BE2C (cell line): ENCODE results near the gene FLYWCH2.

Experiments used
- DNase-seq: peaks from one replicate; pipeline ENCODE4 v3.0.0-alpha.2; 2020
- H3K27me3 ChIP-seq: fragments of 250-450 bp; sonication (Bioruptor Pico); 2 replicates; pipeline ENCODE4 v1.5.1; 2020; ENCODE audit warnings: mild to moderate bottlenecking
- H3K36me3 ChIP-seq: fragments of 250-450 bp; sonication (Bioruptor Pico); 2 replicates; pipeline ENCODE4 v1.5.1; 2020; ENCODE audit warnings: mild to moderate bottlenecking
- H3K4me1 ChIP-seq: fragments of 250-450 bp; sonication (Bioruptor Pico); 2 replicates; pipeline ENCODE4 v1.5.1; 2020
- H3K4me3 ChIP-seq: 2 replicates; pipeline ENCODE4 v1.5.1; 2011; ENCODE audit warnings: low read depth, low read length
- H3K9me3 ChIP-seq: fragments of 250-450 bp; sonication (Bioruptor Pico); 2 replicates; pipeline ENCODE4 v1.5.1; 2020
- TF ChIP-seq, protein P1 (sequence below): IDR thresholded peaks from 2 replicates; pipeline ENCODE4 v1.5.1; 2012; ENCODE audit warnings: mild to moderate bottlenecking, low read depth, low read length

FLYWCH2 gene

DNA sequence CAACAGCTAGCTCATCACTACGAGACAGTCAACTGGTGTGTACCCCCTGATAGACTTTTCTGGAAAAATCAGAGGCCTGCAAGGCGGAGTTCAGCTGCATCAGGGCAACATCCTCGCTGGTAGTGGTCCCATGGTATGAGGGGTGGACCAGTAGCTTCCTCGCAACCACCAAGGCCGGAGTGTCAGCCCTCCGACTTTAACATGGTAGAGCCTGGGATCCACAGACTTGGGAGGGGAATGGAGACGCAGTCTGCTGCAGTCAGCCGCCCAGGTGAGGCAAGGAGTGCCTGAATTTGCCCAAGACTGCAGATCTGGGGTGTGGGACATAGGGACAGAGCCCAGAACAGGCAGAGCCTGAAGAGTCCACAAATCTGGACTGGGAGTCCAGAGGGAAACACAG is 39.5 kb upstream of the FLYWCH2 start:
- H3K4me1 ChIP-seq, result no peaks in the 10 kb centered on the region
- peaks cover 3% of the 10 kb centered on the region; the same call in 1 of the 2 replicates for H3K9me3 ChIP-seq
- TF ChIP-seq, protein P1, sequence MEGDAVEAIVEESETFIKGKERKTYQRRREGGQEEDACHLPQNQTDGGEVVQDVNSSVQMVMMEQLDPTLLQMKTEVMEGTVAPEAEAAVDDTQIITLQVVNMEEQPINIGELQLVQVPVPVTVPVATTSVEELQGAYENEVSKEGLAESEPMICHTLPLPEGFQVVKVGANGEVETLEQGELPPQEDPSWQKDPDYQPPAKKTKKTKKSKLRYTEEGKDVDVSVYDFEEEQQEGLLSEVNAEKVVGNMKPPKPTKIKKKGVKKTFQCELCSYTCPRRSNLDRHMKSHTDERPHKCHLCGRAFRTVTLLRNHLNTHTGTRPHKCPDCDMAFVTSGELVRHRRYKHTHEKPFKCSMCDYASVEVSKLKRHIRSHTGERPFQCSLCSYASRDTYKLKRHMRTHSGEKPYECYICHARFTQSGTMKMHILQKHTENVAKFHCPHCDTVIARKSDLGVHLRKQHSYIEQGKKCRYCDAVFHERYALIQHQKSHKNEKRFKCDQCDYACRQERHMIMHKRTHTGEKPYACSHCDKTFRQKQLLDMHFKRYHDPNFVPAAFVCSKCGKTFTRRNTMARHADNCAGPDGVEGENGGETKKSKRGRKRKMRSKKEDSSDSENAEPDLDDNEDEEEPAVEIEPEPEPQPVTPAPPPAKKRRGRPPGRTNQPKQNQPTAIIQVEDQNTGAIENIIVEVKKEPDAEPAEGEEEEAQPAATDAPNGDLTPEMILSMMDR, result no peak
- H3K4me3 ChIP-seq, result no peak overlapping the region
- DNase-seq, result no peak
- no peaks in the 10 kb centered on the region for H3K36me3 ChIP-seq
- H3K27me3 ChIP-seq, result no peaks in the 10 kb centered on the region

DNA sequence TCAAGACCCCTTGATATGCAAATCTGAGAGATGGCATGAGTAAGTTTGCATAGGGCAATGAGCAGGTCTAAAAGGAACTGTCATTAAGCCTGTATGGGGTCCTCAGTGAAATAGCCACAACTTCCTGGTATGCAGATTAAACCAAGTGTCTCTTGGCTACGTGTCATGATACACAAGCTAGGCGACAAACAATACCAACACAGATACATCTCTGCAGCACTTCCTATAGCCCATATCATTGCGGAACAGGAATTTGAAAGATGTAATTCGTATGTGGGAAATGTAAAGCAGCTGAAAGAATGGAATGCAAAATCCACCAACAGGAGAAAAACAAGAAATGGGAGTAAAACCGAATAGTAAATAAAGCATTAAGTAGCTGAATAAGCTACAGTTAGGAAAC is 37.9 kb upstream of the FLYWCH2 start:
- Histone ChIP-seq H3K27me3 (no peaks in the 10 kb centered on the region), H3K4me1 (no peaks in the 10 kb centered on the region), H3K36me3 (no peaks in the 10 kb centered on the region), H3K4me3 (no peak overlapping the region), H3K9me3 (peaks cover 3% of the 10 kb centered on the region; the same call in 1 of the 2 replicates)
- TF ChIP-seq, protein P1, result no peak
- DNase-seq, result no peak

DNA sequence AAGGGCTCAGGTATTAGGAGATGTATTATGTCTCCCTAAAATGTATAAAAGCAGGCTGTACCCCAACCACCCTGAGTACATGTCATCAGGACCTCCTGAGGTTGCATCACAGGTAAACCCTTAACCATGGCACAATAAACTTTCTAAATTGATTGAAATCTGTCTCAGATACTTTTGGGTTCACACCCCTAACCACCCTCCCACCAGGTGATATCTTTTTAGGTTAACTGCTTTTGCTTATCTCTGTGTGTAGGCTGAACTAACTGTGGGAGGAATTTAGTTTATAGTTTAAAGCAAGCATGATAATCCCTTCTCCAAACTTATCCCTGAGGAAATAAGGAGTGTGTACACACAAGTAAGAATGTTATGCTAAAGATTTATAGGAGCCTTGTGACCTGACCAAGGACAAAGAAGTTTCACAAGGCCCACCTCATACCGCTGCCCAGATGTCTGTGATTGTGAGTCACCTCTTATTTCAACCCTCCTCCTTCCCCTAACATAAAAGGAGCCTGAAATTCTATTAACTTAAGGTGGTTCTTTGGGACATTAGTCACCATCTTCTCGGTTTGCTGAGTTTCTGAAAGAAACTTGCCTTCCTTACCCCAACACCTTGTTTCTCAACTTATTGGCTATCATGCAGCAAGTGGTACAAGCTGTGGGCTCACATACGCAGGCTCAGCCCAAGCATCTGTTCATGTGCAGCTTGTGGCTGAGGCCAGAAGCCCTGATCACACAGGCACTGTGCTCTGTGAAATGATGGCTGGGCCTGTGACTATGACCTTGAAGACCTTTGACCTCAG is 36.3 kb upstream of the FLYWCH2 start:
- no peaks in the 10 kb centered on the region for H3K4me1 ChIP-seq
- H3K9me3 ChIP-seq, result peaks cover 3% of the 10 kb centered on the region; the same call in 1 of the 2 replicates
- no peak overlapping the region for H3K4me3 ChIP-seq
- TF ChIP-seq, protein P1, result no peak
- H3K27me3 ChIP-seq, result no peaks in the 10 kb centered on the region
- no peak for DNase-seq
- H3K36me3 ChIP-seq, result no peaks in the 10 kb centered on the region

DNA sequence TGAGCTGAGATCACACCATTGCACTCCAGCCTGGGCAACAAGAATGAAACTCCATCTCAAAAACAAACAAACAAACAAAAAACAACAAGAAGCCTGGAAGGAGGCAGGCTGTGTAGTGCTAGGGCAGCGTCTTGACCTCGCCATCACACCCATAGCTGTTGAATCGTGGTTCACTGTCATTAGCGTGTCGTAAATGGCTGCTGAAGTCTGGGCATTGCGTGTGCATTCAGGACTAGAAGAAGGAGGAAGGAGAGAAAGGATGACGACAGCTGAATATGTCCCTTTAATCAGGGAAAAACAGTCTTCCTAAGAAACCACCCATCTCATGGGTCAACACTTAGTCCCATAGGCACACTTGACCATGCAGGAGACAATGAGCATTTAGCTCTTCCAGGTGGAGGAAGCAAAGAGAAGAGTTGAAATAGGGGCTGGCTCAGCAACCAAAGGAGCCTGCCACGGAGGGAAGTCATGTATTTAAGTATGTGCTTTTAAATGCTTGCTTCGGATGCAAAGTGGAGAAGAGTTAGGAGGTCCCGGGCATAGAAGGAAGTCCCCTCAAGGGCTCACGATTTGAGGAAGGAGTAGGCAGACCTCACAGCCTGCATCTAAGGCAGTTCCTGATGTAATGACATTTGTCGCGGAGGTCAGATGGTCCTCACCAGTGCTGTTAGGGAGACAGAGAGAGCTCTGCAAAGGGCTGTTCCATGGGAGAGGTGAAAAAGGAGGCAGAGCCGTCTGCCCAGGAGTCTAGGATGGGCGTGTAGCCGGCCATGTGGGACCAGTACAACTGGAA is 33.9 kb upstream of the FLYWCH2 start:
- TF ChIP-seq, protein P1, result no peak
- no peak for DNase-seq
- Histone ChIP-seq H3K4me3 (no peak overlapping the region), H3K4me1 (no peaks in the 10 kb centered on the region), H3K36me3 (no peaks in the 10 kb centered on the region), H3K9me3 (no peaks in the 10 kb centered on the region), H3K27me3 (no peaks in the 10 kb centered on the region; the same call in 1 of the 2 replicates)

DNA sequence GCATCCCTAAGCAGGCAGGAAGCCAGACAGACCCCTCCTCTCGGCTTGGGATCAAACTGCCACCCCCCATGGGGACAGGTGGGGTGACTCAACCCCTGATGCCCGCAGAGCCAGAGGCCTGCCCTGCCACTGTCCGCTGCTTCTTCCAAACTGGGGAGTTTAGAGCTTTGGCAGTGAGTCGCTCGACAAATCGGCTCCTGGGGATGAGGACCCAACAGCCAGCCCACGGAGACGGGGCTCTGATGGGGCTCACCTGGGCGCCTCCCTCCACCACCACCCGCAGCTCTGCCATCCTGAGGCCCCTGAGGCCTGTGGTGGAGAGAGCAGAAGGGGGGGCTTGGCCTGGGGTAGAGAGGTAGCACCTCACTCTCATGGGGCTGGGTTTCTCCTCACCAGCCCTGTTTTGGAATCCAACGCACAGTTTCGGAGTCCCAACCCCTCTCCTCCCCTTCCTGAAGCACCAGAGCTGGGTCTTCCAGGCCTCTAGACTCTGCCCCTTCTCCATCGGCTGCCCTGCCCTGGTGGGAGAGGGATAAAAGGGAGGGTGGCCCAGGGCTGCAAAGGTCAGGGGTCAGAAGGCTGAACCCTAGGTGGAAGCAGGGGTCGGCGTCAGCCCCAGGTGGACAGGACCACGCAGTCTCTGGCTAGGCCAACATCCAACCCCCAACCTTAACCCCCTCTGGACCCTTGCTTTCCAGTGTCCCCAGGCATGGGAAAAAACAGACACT is 30.8 kb upstream of the FLYWCH2 start:
- Histone ChIP-seq H3K9me3 (no peaks in the 10 kb centered on the region), H3K4me1 (no peaks in the 10 kb centered on the region), H3K36me3 (no peaks in the 10 kb centered on the region), H3K4me3 (peak overlapping the region; percentile 8), H3K27me3 (peaks cover 5% of the 10 kb centered on the region; the same call in 1 of the 2 replicates)
- TF ChIP-seq, protein P1, result no peak
- DNase-seq, result no peak
